HG03457 (cell line): Measurements from ENCODE around the gene BIRC7.

Experiments
- ATAC-seq: cut with Tn5 transposase; IDR thresholded peaks from one replicate; pipeline ENCODE4 v1.9.1; 2021; ENCODE audit warnings: moderate number of reproducible peaks; ENCODE audit not compliant: unreplicated experiment

Gene BIRC7

GRCh38 chr20:63224412-63225081 lies 11.2 kb upstream of the BIRC7 start:
- no peak for ATAC-seq

- no peak for ATAC-seq
Observed at GRCh38 chr20:63225082-63225454, 10.6 kb upstream of the BIRC7 start.

DNA sequence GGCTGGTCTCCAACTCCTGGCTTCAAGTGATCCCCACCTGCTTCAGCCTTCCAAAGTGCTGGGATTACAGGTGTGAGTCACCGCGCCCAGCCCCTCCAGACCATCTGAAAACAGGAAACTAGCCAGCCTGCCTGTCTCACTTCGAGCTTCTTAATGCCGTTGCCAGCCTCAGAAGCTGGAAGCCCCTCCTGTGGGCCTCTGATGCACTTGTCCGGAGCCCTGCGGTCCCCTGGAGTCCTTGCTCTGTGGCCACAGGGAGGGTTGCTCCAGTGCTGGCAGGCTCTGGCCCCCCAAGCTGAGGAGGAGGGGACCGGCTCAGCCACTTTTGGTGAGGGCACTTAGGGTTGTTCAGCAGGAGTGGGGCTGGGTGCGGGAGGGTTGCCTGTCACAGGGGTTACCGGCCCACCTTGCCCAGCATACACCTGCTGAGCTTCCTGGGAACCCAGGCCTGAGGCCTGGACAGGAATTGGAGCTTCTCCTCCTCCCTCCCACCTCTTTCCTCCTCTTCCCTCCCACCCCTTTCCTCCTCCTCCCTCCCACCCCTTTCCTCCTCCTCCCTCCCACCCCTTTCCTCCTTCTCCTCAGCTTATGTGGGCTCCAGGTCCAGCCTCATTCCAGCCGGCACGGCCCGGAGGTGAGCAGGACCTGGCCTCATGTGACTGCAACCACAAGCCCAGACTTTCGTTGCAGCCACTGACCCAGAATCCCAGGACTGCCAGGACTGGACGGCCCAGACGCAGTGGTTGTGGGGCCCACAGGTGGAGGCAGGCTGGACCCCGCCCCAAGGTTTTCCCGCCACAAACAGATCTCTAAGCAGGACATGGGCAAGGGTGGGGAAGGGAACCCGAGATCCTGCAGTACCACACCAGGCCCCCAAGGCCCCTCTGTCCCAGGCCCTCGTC lies 9.4 kb upstream of the BIRC7 start:
- ATAC-seq, result no peak

DNA sequence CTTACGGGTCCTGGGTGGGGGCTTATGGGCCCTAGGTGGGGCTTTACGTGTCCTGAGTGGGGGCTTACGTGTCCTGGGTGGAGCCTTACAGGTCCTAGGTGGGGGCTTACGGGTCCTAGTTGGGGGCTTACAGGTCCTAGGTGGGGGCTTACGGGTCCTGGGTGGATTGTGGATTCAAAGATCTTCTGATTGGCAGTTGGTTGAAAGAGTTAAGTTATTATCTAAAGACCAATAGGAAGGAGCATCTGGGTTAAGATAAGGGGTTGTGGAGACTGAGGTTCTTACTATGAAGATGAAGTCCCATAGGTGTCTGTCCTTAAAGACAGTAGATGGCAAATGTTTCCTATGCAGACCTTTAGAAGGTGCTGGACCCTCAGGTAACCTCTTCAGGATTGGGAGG lies 8.4 kb upstream of the BIRC7 start:
- no peak for ATAC-seq

GRCh38 chr20:63228806-63229205 lies 6.9 kb upstream of the BIRC7 start:
- no peak for ATAC-seq

DNA sequence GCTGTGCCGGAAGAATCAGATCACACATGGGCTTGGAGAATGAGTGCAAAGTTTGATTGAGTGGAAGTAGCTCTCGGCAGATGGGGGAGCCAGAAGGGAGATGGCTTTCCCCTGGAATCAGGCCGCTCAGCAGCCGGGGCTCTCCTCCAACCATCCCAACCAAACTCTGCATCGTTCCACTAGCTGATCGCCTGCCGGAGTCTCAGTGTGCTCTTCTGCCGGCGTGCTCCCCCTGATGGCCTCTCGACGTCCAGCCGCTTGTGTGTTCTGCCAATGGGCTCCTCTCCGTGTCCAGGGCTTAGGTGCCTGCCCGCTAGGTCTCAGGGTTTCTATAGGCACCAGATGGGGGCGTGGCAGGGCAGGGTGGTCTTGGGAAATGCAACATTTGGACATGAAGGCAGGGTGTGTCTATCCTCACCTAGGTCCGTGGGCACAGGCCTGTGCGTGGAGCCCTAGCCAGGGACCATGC lies 4.9 kb upstream of the BIRC7 start:
- ATAC-seq, result no peak

- ATAC-seq, result no peak
Observed at GRCh38 chr20:63232235-63233060, 3.3 kb upstream of the BIRC7 start.

DNA sequence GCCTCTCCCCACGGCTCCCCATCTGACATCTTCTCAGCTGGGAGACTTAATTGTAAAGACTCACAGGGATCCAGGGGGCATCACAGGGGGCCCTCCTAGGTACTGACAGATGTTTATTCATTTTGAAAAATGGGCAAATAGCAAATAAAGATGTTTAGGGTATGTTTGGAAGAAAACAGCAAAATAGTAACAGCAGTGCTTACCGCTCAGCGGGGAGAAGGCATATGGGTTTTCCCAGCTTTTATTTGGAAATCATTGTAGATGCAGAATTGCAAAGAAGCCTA lies 2.7 kb upstream of the BIRC7 start:
- ATAC-seq, result no peak

DNA sequence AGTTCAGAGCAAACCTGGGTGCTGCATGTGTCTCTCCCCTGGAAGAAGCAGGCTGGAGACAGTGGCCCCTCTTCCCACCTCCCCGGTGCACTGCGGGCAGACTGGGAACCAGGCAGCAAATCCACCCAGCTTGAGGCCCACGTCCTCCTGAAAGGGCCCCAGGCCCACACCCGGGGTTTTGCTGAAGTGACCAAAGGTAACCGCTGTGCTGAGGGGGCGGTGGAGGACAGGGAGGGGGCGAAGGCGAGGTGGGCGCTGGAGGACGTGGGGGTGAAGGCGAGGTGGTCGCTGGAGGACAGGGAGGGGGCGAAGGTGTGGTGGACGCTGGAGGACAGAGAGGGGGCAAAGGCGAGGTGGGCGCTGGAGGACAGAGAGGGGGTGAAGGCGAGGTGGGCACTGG lies 1.8 kb upstream of the BIRC7 start:
- ATAC-seq, result no peak

- no peak for ATAC-seq
Observed at GRCh38 chr20:63234693-63235398, 859 bp upstream of the BIRC7 start.

DNA sequence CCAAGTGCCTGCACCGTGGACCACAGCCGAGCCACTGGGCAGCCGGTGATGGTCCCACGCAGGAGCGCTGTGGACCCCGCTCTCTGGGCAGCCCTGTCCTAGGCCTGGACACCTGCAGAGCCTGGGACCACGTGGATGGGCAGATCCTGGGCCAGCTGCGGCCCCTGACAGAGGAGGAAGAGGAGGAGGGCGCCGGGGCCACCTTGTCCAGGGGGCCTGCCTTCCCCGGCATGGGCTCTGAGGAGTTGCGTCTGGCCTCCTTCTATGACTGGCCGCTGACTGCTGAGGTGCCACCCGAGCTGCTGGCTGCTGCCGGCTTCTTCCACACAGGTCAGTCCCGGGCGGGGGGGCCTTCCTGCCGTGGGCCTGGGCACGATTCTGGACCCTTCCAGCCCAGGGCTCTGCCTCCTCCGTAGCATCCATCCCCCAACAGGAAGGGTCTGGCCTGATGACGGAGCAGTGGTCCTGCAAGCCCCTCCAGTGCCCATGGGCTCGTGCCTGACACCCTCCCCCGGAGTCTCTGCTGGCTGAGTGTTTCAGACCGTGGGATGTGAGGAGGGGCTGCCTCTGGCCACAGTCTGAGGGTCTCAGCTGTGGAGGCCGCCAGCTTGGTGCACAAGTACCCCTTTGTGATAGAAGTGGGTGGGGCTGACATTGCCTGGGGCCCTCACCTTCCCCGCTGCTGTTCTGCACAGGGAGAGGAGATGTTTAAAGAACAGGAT lies 572 bp downstream of the BIRC7 start:
- ATAC-seq, result no peak

GRCh38 chr20:63238031-63238430 lies 2.3 kb downstream of the BIRC7 start:
- ATAC-seq, result no peak

DNA sequence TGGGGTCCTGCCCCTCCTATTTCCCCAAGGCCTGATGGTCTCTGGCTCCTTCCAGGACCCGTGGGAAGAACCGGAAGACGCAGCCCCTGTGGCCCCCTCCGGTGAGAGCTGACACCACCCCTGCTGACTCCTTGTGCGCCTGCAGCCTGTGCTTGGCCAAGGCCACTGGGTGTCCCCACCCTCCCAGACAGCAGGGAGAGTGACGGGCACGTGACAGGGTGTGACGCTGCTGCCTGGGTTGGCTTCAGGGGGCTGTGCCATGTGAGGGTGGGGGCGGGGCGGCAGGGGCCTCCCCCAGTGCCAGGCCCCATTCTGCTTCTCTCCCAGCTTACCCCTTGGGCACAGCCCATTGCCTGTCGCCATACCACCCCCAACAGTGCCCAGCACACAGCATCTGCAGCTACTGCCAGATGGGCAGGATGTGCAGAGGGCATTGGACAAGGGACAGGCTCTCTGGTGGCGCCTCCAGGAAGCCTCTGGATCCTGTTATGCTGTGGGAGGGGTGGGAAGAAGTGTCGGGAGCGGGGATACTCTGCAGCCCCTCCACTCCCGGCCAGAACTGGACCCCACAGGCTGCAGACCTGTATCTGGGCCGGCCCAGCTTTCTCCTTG lies 2.9 kb downstream of the BIRC7 start:
- no peak for ATAC-seq

- ATAC-seq, result no peak
Observed at GRCh38 chr20:63239431-63239830, 3.7 kb downstream of the BIRC7 start.

- ATAC-seq, result no peak
Observed at GRCh38 chr20:63240004-63240403, 4.3 kb downstream of the BIRC7 start.

DNA sequence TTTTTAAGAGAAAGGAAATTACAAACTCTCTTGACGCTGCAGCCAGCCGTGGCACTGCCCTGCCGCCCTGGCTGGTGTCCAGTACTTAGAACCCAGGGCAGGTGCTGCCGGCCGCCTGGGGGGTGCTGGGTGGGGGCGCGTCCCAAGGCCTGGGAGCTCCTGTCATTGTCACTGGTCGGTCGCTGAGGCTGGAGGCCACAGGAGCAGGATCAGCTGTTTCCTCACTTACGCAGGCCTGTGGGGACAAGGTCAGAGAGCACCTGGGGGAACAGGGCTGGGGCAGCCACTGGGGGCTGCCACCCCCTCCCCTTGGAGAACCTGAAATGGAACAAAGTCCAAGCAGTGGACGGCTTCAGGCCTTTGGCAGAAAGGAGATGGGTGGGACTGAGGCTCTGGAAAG lies 5.6 kb downstream of the BIRC7 start:
- ATAC-seq, result no peak

- no peak for ATAC-seq
Observed at GRCh38 chr20:63242736-63243135, 7.0 kb downstream of the BIRC7 start.

- ATAC-seq, result no peak
Observed at GRCh38 chr20:63243604-63244247, 8.0 kb downstream of the BIRC7 start.

GRCh38 chr20:63244468-63244867 lies 8.8 kb downstream of the BIRC7 start:
- ATAC-seq, result no peak
